Measurements from ENCODE around the gene DEPDC7. TPM values are rescaled to one million over a fixed set of nuclear protein-coding genes. Genes with fewer than 3 reads are reported as not detected.

DEPDC7 gene
- total and polyA plus RNA-seq, 2 donors from 2014 or later = 2.4 to 11.0 TPM

- intact Hi-C loops (cut with DNase I) = no loop called here
- Histone ChIP-seq H3K4me3 (ENCODE audit: low read length in 3 of 3) (no peak overlapping the region), H3K27me3 (ENCODE audit: control insufficient read depth, insufficient read depth, low read length) (no peaks in the 10 kb centered on the region), H3K9me3 (ENCODE audit: control insufficient read depth in 2 of 3, insufficient read depth in 1 of 3, low read length in 3 of 3) (no peaks in the 10 kb centered on the region), H3K27ac (ENCODE audit: low read depth in 2 of 2, low read length in 2 of 2) (no peak overlapping the region), H3K36me3 (ENCODE audit: control insufficient read depth in 2 of 3, insufficient read depth in 3 of 3, low read length in 3 of 3) (no peaks in the 10 kb centered on the region), H3K9ac (ENCODE audit: low read length in 3 of 3) (no peak overlapping the region), H3K4me1 (ENCODE audit: control insufficient read depth in 2 of 3, insufficient read depth in 2 of 3, low read depth in 1 of 3, low read length in 3 of 3) (no peaks in the 10 kb centered on the region)
- FAIRE-seq (no peak), DNase-seq (no peak)
- no peak for TF ChIP-seq CTCF (IDR thresholded peaks at IDR 0.05; ENCODE audit: borderline replicate concordance, extremely low read depth, insufficient read depth)
Observed at GRCh38 chr11:33005175-33005574, 10.5 kb upstream of the DEPDC7 start.

GRCh38 chr11:33006010-33006409, 9.7 kb upstream of the DEPDC7 start:
- FAIRE-seq (no peak), DNase-seq (no peak)
- H3K27ac ChIP-seq (ENCODE audit: low read depth in 2 of 2, low read length in 2 of 2) = no peak overlapping the region
- no peak overlapping the region for H3K4me3 ChIP-seq (ENCODE audit: low read length in 3 of 3)
- no peaks in the 10 kb centered on the region for H3K4me1 ChIP-seq (ENCODE audit: control insufficient read depth in 2 of 3, insufficient read depth in 2 of 3, low read depth in 1 of 3, low read length in 3 of 3)
- no peaks in the 10 kb centered on the region for H3K36me3 ChIP-seq (ENCODE audit: control insufficient read depth in 2 of 3, insufficient read depth in 3 of 3, low read length in 3 of 3)
- intact Hi-C loops (cut with DNase I) = no loop called here
- H3K9ac ChIP-seq (ENCODE audit: low read length in 3 of 3) = no peak overlapping the region
- no peaks in the 10 kb centered on the region for H3K27me3 ChIP-seq (ENCODE audit: control insufficient read depth, insufficient read depth, low read length)
- TF ChIP-seq CTCF (IDR thresholded peaks at IDR 0.05; ENCODE audit: borderline replicate concordance, extremely low read depth, insufficient read depth) = no peak
- no peaks in the 10 kb centered on the region for H3K9me3 ChIP-seq (ENCODE audit: control insufficient read depth in 2 of 3, insufficient read depth in 1 of 3, low read length in 3 of 3)

GRCh38 chr11:33013755-33014154, 1.9 kb upstream of the DEPDC7 start:
- no peaks in the 10 kb centered on the region for H3K9me3 ChIP-seq (ENCODE audit: control insufficient read depth in 2 of 3, insufficient read depth in 1 of 3, low read length in 3 of 3)
- H3K4me3 ChIP-seq (ENCODE audit: low read length in 3 of 3) = no peak overlapping the region
- no peaks in the 10 kb centered on the region for H3K4me1 ChIP-seq (ENCODE audit: control insufficient read depth in 2 of 3, insufficient read depth in 2 of 3, low read depth in 1 of 3, low read length in 3 of 3)
- DNase-seq (no peak), FAIRE-seq (no peak)
- no peak for TF ChIP-seq CTCF (IDR thresholded peaks at IDR 0.05; ENCODE audit: borderline replicate concordance, extremely low read depth, insufficient read depth)
- no peak overlapping the region for H3K27ac ChIP-seq (ENCODE audit: low read depth in 2 of 2, low read length in 2 of 2)
- intact Hi-C loops (cut with DNase I) = no loop called here
- no peaks in the 10 kb centered on the region for H3K27me3 ChIP-seq (ENCODE audit: control insufficient read depth, insufficient read depth, low read length)
- H3K36me3 ChIP-seq (ENCODE audit: control insufficient read depth in 2 of 3, insufficient read depth in 3 of 3, low read length in 3 of 3) = no peaks in the 10 kb centered on the region
- H3K9ac ChIP-seq (ENCODE audit: low read length in 3 of 3) = no peak overlapping the region

- Histone ChIP-seq H3K27ac (ENCODE audit: low read depth in 2 of 2, low read length in 2 of 2) (peak overlapping the region in 1 of 2 donors; percentile 59), H3K9me3 (ENCODE audit: control insufficient read depth in 2 of 3, insufficient read depth in 1 of 3, low read length in 3 of 3) (no peaks in the 10 kb centered on the region), H3K4me1 (ENCODE audit: control insufficient read depth in 2 of 3, insufficient read depth in 2 of 3, low read depth in 1 of 3, low read length in 3 of 3) (peaks cover 0 to 3% (median 1%) of the 10 kb centered on the region in 3 donors), H3K9ac (ENCODE audit: low read length in 3 of 3) (peak overlapping the region in 2 of 3 donors; percentile 16 to 35), H3K27me3 (ENCODE audit: control insufficient read depth, insufficient read depth, low read length) (no peaks in the 10 kb centered on the region), H3K36me3 (ENCODE audit: control insufficient read depth in 2 of 3, insufficient read depth in 3 of 3, low read length in 3 of 3) (no peaks in the 10 kb centered on the region), H3K4me3 (ENCODE audit: low read length in 3 of 3) (peak overlapping the region; percentile 47 to 71 (median 56))
- DNase-seq (no peak), FAIRE-seq (no peak)
- intact Hi-C loops (cut with DNase I) = no loop called here
- TF ChIP-seq CTCF (IDR thresholded peaks at IDR 0.05; ENCODE audit: borderline replicate concordance, extremely low read depth, insufficient read depth) = no peak
Observed at GRCh38 chr11:33016654-33017053, 976 bp downstream of the DEPDC7 start.

All from kidney (tissue), 14 donors.